Measurements from ENCODE around the gene BRWD1. TPM values are rescaled to one million over a fixed set of nuclear protein-coding genes. Genes with fewer than 3 reads are reported as not detected.

BRWD1 gene
- polyA plus RNA-seq, 3 donors = 12.1 to 16.8 (median 12.7) TPM

- Mint-ChIP-seq H3K4me3 (no peak overlapping the region), H3K36me3 (no peaks in the 10 kb centered on the region), H3K9me3 (peaks cover 0 to 1% (median 0%) of the 10 kb centered on the region in 7 donors), H3K27ac (no peak overlapping the region), H3K27me3 (ENCODE audit: low read depth in 3 of 3) (no peaks in the 10 kb centered on the region), H3K4me1 (no peaks in the 10 kb centered on the region)
- Histone ChIP-seq H2AFZ (ENCODE audit: insufficient read depth, low read depth, low read length, poor library complexity, severe bottlenecking) (no peak overlapping the region), H3K9ac (ENCODE audit: insufficient read depth, low read length, poor library complexity, severe bottlenecking) (no peak overlapping the region), H3K27ac (ENCODE audit: low read depth in 1 of 2, low read length in 2 of 2) (no peak overlapping the region), H3K9me3 (replicated peaks in 1 of 2; ENCODE audit: control insufficient read depth in 1 of 2, insufficient read depth in 1 of 2, low read length in 2 of 2) (no peaks in the 10 kb centered on the region), H3K4me1 (ENCODE audit: control insufficient read depth in 1 of 2, insufficient read depth in 2 of 2, low read length in 2 of 2) (no peaks in the 10 kb centered on the region), H3K79me2 (ENCODE audit: insufficient read depth, low read length) (no peaks in the 10 kb centered on the region), H3K4me3 (replicated peaks in 1 of 3; ENCODE audit: low read depth in 2 of 3, low read length in 3 of 3) (no peak overlapping the region), H3K4me2 (replicated peaks; ENCODE audit: extremely low read depth, low read length, poor library complexity, severe bottlenecking) (no peak overlapping the region), H3K36me3 (replicated peaks in 1 of 2; ENCODE audit: control insufficient read depth in 1 of 2, insufficient read depth in 2 of 2, low read length in 2 of 2) (peaks cover 6 to 10% of the 10 kb centered on the region in 2 donors), H3K27me3 (ENCODE audit: control insufficient read depth in 2 of 2, insufficient read depth in 2 of 2, low read length in 2 of 2) (no peaks in the 10 kb centered on the region), H4K20me1 (ENCODE audit: insufficient read depth, low read length) (no peaks in the 10 kb centered on the region)
- no CpG with 5 or more reads among the region's 13 CpGs for WGBS (ENCODE audit: insufficient coverage)
- TF ChIP-seq CTCF (IDR thresholded peaks at IDR 0.05) = no peak
- intact Hi-C loops (cut with micrococcal nuclease) = no loop called here
- DNase-seq = no peak
Observed at GRCh38 chr21:39336457-39337008, 23.1 kb upstream of the BRWD1 start.

DNA sequence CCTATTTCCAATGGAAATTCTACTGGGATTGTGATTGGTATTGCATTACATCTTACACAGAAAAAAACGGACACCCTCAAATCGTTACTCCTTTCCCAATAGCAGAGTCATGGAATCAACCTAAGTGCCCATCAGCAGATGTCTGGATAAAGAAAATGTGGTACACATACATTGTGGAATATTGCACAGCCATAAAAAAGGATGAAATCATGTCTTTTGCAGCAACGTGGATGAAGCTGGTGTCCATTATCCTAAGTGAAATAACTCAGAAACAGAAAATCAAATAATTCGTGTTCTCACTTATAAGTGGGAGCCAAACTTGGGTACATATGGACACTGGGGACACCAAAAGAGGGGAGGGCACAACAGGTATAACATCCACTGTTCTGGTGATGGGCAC lies 21.2 kb upstream of the BRWD1 start:
- DNase-seq = no peak
- H3K4me1 Mint-ChIP-seq = no peaks in the 10 kb centered on the region
- peaks cover 0 to 2% (median 1%) of the 10 kb centered on the region in 7 donors for H3K9me3 Mint-ChIP-seq
- no peaks in the 10 kb centered on the region for H3K27me3 Mint-ChIP-seq (ENCODE audit: low read depth in 3 of 3)
- Histone ChIP-seq H3K9ac (ENCODE audit: insufficient read depth, low read length, poor library complexity, severe bottlenecking) (no peak overlapping the region), H3K4me2 (replicated peaks; ENCODE audit: extremely low read depth, low read length, poor library complexity, severe bottlenecking) (no peak overlapping the region), H3K9me3 (replicated peaks in 1 of 2; ENCODE audit: control insufficient read depth in 1 of 2, insufficient read depth in 1 of 2, low read length in 2 of 2) (no peaks in the 10 kb centered on the region), H3K36me3 (replicated peaks in 1 of 2; ENCODE audit: control insufficient read depth in 1 of 2, insufficient read depth in 2 of 2, low read length in 2 of 2) (no peaks in the 10 kb centered on the region), H2AFZ (ENCODE audit: insufficient read depth, low read depth, low read length, poor library complexity, severe bottlenecking) (no peak overlapping the region), H3K79me2 (ENCODE audit: insufficient read depth, low read length) (no peaks in the 10 kb centered on the region), H3K4me3 (replicated peaks in 1 of 3; ENCODE audit: low read depth in 2 of 3, low read length in 3 of 3) (no peak overlapping the region), H3K27me3 (ENCODE audit: control insufficient read depth in 2 of 2, insufficient read depth in 2 of 2, low read length in 2 of 2) (no peaks in the 10 kb centered on the region), H3K27ac (ENCODE audit: low read depth in 1 of 2, low read length in 2 of 2) (no peak overlapping the region), H4K20me1 (ENCODE audit: insufficient read depth, low read length) (no peaks in the 10 kb centered on the region), H3K4me1 (ENCODE audit: control insufficient read depth in 1 of 2, insufficient read depth in 2 of 2, low read length in 2 of 2) (no peaks in the 10 kb centered on the region)
- intact Hi-C loops (cut with micrococcal nuclease) = no loop called here
- WGBS (ENCODE audit: insufficient coverage) = 86% methylated on average over 1 of the region's 4 CpGs
- no peak for TF ChIP-seq CTCF (IDR thresholded peaks at IDR 0.05)
- no peaks in the 10 kb centered on the region for H3K36me3 Mint-ChIP-seq
- no peak overlapping the region for H3K27ac Mint-ChIP-seq
- H3K4me3 Mint-ChIP-seq = no peak overlapping the region

All from CD14-positive monocyte (primary cell).